MCF 10A (cell line): Measurements from ENCODE around the gene CADM3. TPM values are rescaled to one million over a fixed set of nuclear protein-coding genes. Genes with fewer than 3 reads are reported as not detected.

Source experiments
- BruUV-seq: library from RNA; stranded (reverse); fragments of 400-500 nt; replicated peaks from 2 replicates; lab custom pipeline; 2021; lab: Mats Ljungman, UMichigan
- CTCF ChIA-PET: fragments of 300-600 bp; sonication (Branson Sonifier 250); formaldehyde crosslinking; extraction: SDS; loops from one replicate; lab custom pipeline; 2021; ENCODE audit warnings: antibody characterized with exemption, inconsistent platforms; lab: Yijun Ruan, JAX
- POLR2A ChIA-PET: fragments of 300-600, 350-650 bp; sonication (Branson Sonifier 250); formaldehyde crosslinking; extraction: SDS; loops from one replicate; lab custom pipeline; 2020; ENCODE audit warnings: antibody characterized with exemption, inconsistent platforms; lab: Yijun Ruan, JAX
- DNase-seq: peaks from one replicate; pipeline ENCODE4 v3.0.0-alpha.2; 2018; ENCODE audit not compliant: unreplicated experiment
- H3K27ac Mint-ChIP-seq: one replicate; pipeline ENCODE4 v1.8.0; 2022; ENCODE audit warnings: mild to moderate bottlenecking, low read depth, mixed read lengths; ENCODE audit not compliant: unreplicated experiment
- H3K27me3 Mint-ChIP-seq: one replicate; pipeline ENCODE4 v1.8.0; 2022; ENCODE audit warnings: mixed read lengths; ENCODE audit not compliant: insufficient read depth, unreplicated experiment
- H3K36me3 Mint-ChIP-seq: one replicate; pipeline ENCODE4 v1.8.0; 2022; ENCODE audit warnings: mild to moderate bottlenecking, moderate library complexity, mixed read lengths; ENCODE audit not compliant: insufficient read depth, unreplicated experiment
- H3K4me1 Mint-ChIP-seq: one replicate; pipeline ENCODE4 v1.8.0; 2022; ENCODE audit warnings: mixed read lengths; ENCODE audit not compliant: insufficient read depth, unreplicated experiment
- H3K4me3 Mint-ChIP-seq: one replicate; pipeline ENCODE4 v1.8.0; 2022; ENCODE audit warnings: mild to moderate bottlenecking, moderate library complexity, mixed read lengths; ENCODE audit not compliant: unreplicated experiment
- H3K9me3 Mint-ChIP-seq: one replicate; pipeline ENCODE4 v1.8.0; 2022; ENCODE audit warnings: mixed read lengths; ENCODE audit not compliant: unreplicated experiment
- CTCF ChIP-seq: fragments of 200-600 bp; IDR thresholded peaks from one replicate; pipeline ENCODE4 v1.8.0; 2022; ENCODE audit warnings: antibody characterized with exemption, mild to moderate bottlenecking; ENCODE audit not compliant: unreplicated experiment
- intact Hi-C: fragments of 100-400 bp; cut with micrococcal nuclease; formaldehyde crosslinking; loops from 2 replicates; pipeline ENCODE4 v1.14.1; 2022
- total RNA-seq: library from RNA; stranded (reverse); gene quantifications from 2 replicates; pipeline ENCODE4 v1.2.3, GENCODE V29; 2022

The CADM3 gene
- total RNA-seq, 1 experiment from 2014 or later = 222 TPM

DNA sequence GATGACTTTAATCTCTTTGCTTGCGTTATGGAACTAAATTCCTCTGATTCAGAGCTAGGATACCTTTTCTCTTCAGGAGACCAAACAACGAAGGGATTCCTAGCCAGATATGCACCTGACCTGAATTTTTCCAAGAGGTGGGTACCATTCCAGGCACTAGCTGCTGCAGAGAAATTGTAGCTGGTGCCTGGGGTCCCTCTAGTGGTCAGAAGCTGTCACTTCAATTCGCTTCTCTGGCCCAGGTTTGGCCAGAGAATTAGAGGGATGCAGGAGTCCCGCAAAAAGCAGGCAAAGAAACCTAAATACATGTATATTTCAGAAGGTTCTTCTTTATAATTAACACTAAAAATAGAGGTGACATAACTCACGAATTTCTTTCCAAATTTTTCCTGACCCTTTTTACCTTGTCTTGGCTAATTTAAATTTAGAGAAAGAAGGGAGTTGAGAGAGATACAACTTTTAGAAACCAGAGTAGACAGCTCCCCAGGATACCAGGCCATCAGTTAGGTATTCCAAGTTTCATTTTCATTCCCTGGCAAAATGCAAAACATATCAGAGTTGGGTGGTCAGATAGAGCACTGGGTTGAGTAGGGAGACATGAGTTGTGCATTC, 42.8 kb downstream of the CADM3 start:
- Mint-ChIP-seq H3K4me1 (peaks cover 42% of the 10 kb centered on the region), H3K27ac (peak overlapping the region; percentile 30), H3K36me3 (no peaks in the 10 kb centered on the region), H3K9me3 (no peaks in the 10 kb centered on the region), H3K4me3 (no peak overlapping the region), H3K27me3 (no peaks in the 10 kb centered on the region)
- peak; percentile 75 for DNase-seq
- BruUV-seq = no TSS peak
- ChIA-PET CTCF (interaction anchor here (0.5 to 17.2 kb wide), 81 partner anchors 9 to 1490 kb away, joined by 3 to 385 read pairs (median 5); partner anchors contain the start of genes ACKR1, DUSP23, FCRL6 and OR10J1), POLR2A (interaction anchor here (0.6 to 2.6 kb wide), 13 partner anchors 8 to 747 kb away, joined by 3 to 17 read pairs (median 6); partner anchors contain the start of gene DUSP23)
- intact Hi-C loops = loop anchor here (1.0 to 5.0 kb wide), 5 partner anchors 383 to 677 kb away; no protein-coding TSS in a partner anchor
- TF ChIP-seq CTCF = peak; percentile 92

- ChIA-PET CTCF (interaction anchor here (0.5 to 14.0 kb wide), 11 partner anchors 7 to 562 kb away, joined by 3 to 385 read pairs (median 3); no protein-coding TSS in a partner anchor), POLR2A (interaction anchor here (0.6 kb wide), 1 partner anchor 564 kb away, joined by 4 read pairs; no protein-coding TSS in a partner anchor)
- peaks cover 12% of the 10 kb centered on the region for H3K4me1 Mint-ChIP-seq
- H3K27ac Mint-ChIP-seq = no peak overlapping the region
- TF ChIP-seq CTCF = no peak
- H3K27me3 Mint-ChIP-seq = no peaks in the 10 kb centered on the region
- H3K4me3 Mint-ChIP-seq = no peak overlapping the region
- DNase-seq = no peak
- no peaks in the 10 kb centered on the region for H3K36me3 Mint-ChIP-seq
- intact Hi-C loops = no loop called here
- H3K9me3 Mint-ChIP-seq = no peaks in the 10 kb centered on the region
- no TSS peak for BruUV-seq
These were observed 47.5 kb downstream of the CADM3 start for GRCh38 chr1:159218649-159219636.

DNA sequence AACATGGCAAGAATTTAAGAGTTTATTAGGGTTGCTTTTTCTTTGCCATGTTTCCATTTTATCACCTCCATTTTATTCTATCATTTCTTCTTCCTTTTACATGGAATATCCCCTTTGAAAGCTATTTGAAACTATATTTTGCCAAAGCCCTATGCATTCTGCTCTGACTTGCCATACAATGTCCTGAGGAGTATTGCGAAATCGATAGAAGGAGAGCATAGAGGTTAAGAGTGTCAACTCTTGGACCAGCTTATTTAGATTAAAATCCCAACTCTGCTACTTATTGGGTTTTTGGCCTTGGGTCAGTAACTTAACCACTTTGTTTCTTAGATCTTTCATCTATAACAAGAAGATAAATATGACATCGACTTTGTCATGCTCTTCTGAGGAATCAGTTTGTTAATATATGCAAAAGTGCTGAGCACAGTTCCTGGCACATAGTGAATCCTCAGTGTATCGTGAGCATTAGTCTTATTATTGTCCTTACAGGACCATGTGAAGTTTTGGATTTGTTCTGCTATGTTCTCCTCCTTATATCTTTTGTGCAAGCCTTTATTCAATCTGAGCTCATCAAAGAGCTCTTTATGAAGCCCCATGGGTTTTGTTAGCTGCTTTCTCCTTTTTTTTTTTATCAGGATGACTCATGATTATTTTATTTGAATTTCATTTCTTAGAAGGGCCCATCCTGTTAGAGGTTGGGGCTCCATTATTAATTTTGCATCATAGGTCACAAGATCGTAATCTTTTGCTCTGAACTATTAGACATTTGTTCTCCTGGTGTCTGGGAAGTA, 50.9 kb downstream of the CADM3 start:
- no peak for DNase-seq
- H3K9me3 Mint-ChIP-seq = no peaks in the 10 kb centered on the region
- intact Hi-C loops = no loop called here

More for the DNA sequence above, 50.9 kb downstream of the CADM3 start:
- no peaks in the 10 kb centered on the region for H3K36me3 Mint-ChIP-seq
- ChIA-PET POLR2A (interaction anchor here (0.6 to 1.5 kb wide), 4 partner anchors 8 to 554 kb away, joined by 3 to 6 read pairs (median 4); no protein-coding TSS in a partner anchor), CTCF (interaction anchor here (0.6 to 6.2 kb wide), 12 partner anchors 9 to 739 kb away, joined by 3 to 120 read pairs (median 5); partner anchors contain the start of gene ACKR1)
- no peak overlapping the region for H3K4me3 Mint-ChIP-seq
- BruUV-seq = no TSS peak
- H3K27me3 Mint-ChIP-seq = no peaks in the 10 kb centered on the region
- H3K4me1 Mint-ChIP-seq = peaks cover 6% of the 10 kb centered on the region
- H3K27ac Mint-ChIP-seq = no peak overlapping the region
- TF ChIP-seq CTCF = no peak
